ENCODE data around the gene TDRD9.

GRCh38 chr14:103899833-103900232 is 28.4 kb upstream of the TDRD9 start:
- no peak for TF ChIP-seq MAX (IDR thresholded peaks at IDR 0.05)
- no peak for TF ChIP-seq REST (IDR thresholded peaks at IDR 0.05; ENCODE audit: low read depth)
- TF ChIP-seq EP300 (IDR thresholded peaks at IDR 0.05; ENCODE audit: borderline replicate concordance): no peak
- no peak for TF ChIP-seq YY1 (IDR thresholded peaks at IDR 0.05; ENCODE audit: low read depth)
